GM13976 (cell line): ENCODE results near the gene LIN54.
"Not testable (repeated sequence)": the region's sequence is repeated elsewhere in the genome, so short reads cannot be mapped to it uniquely, and the experiment has no call there.

Experiments
- DNase-seq: peaks from one replicate; pipeline ENCODE4 v3.0.0; 2012; ENCODE audit warnings: low spot score
- in situ Hi-C: fragments of 300-500 bp; cut with MboI; formaldehyde crosslinking; loops from one replicate; pipeline ENCODE4 v1.12.0; 2022; ENCODE audit warnings: low sequenced_read_pairs, mixed read lengths, inconsistent platforms; ENCODE audit not compliant: unreplicated experiment
- TF ChIP-seq, protein P1 (sequence below): IDR thresholded peaks from 2 replicates; pipeline ENCODE4 v1.5.1; 2012; ENCODE audit warnings: borderline replicate concordance, mild to moderate bottlenecking; ENCODE audit not compliant: insufficient read depth; ENCODE audit errors: extremely low read depth, missing control alignments, control extremely low read depth

LIN54 gene

GRCh38 chr4:82918091-82918490 lies 92.5 kb downstream of the LIN54 start:
- in situ Hi-C loops, result no loop called here
- TF ChIP-seq, protein P1, sequence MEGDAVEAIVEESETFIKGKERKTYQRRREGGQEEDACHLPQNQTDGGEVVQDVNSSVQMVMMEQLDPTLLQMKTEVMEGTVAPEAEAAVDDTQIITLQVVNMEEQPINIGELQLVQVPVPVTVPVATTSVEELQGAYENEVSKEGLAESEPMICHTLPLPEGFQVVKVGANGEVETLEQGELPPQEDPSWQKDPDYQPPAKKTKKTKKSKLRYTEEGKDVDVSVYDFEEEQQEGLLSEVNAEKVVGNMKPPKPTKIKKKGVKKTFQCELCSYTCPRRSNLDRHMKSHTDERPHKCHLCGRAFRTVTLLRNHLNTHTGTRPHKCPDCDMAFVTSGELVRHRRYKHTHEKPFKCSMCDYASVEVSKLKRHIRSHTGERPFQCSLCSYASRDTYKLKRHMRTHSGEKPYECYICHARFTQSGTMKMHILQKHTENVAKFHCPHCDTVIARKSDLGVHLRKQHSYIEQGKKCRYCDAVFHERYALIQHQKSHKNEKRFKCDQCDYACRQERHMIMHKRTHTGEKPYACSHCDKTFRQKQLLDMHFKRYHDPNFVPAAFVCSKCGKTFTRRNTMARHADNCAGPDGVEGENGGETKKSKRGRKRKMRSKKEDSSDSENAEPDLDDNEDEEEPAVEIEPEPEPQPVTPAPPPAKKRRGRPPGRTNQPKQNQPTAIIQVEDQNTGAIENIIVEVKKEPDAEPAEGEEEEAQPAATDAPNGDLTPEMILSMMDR, result no peak
- no peak for DNase-seq

DNA sequence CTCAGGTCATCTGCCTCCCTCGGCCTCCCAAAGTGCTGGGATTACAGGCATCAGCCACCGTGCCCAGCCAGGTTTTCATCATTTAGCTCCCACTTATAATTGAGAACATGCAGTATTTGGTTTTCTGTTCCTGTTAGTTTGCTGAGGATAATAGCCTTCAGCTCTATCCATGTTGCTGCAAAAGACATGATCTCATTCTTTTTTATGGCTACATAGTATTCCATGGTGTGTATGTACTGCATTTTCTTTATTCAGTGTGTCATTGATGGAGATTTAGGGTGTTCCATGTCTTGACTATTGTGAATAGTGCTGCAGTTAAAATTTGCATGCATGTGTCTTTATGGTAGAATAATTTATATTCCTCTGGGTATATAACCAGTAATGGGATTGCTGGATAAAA lies 96.7 kb downstream of the LIN54 start:
- DNase-seq, in situ Hi-C loops: not testable (repeated sequence)

DNA sequence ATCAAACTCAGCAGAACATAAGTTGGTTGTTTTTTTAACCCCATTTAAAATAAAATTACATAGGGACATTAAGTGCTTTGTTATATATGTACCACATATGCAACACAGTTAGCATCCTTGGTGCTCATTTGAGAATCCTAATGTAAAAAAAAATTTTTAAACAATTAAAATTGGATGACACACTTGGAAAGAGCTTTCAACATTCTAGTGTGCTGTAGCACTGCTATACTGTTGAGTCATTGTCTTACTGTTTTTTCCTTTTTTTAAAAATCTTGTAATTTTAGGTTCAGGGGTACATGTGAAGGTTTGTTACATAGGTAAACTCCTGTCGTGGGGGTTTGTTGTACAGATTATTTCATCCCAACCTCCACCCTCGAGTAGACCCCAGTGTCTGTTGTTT lies 97.3 kb downstream of the LIN54 start:
- no peak for DNase-seq
- in situ Hi-C loops, result no loop called here
- TF ChIP-seq, protein P1, result no peak

DNA sequence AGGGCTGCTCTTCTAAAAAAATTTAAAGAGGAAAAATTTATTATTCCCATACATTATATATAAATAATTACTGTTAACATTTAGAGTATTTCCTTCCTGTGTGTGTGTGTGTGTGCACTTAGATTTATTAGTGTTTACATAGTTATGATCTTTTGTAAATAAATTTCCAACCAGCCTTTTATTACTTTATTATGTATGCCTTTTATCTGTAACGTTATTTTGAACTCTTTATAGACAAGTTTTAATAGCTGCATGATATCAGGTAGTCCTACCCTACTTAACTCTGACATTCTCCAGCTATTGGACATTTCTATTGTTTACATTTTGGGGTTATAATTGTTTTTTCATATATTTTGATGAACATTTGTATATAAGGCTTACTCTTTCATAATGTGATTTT lies 101.3 kb downstream of the LIN54 start:
- DNase-seq, result no peak
- TF ChIP-seq, protein P1, result no peak
- in situ Hi-C loops, result no loop called here

GRCh38 chr4:82906469-82906868 lies 104.2 kb downstream of the LIN54 start:
- TF ChIP-seq, protein P1, result no peak
- in situ Hi-C loops, result no loop called here
- DNase-seq, result peak; percentile 40

DNA sequence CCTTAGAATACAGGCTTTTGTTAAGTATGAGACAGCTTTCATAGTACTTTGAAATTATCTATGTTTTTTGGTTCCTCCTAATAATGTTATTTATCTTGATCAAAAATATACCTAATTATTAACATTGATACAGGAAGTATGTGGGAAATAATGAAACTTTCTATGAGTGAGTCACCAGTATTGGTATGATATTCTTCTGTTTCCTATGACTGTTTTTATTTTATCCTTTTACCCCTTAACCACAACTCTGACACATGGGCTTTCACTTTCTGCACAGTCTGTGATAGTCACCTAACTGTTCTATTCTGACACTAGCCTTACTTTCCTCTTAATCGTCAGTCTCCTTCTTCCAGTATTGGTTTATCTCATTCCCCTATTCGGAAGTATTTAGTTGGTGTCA lies 105.4 kb downstream of the LIN54 start:
- in situ Hi-C loops, result no loop called here

DNA sequence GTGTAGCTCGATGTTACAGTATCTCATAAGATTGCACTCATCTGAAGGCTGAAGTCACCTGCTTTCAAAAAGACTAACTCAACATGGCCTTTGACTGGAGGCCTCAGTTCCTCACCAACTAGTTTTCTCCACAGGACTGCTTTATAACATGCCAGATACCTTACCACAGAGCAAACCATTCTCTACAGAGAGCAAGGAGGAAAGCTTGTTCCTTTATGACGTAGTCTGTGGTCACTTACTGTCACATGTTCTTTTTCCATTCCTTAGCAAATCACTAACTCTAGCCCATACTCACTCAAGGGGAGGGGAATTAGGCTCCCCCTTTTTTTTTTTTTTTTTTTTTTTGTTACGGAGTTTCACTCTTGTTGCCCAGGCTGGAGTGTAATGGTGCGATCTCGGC lies 106.9 kb downstream of the LIN54 start:
- DNase-seq, result no peak
- in situ Hi-C loops, result no loop called here
- TF ChIP-seq, protein P1, result no peak

More for the DNA sequence above, 105.4 kb downstream of the LIN54 start:
- TF ChIP-seq, protein P1, result no peak
- peak; percentile 68 for DNase-seq
